ENCODE measurements around the gene ADM5.

Gene ADM5

GRCh38 chr19:49658139-49658517 lies 31.3 kb upstream of the ADM5 start:
- no peak for DNase-seq (ENCODE audit: low read depth in 2 of 2, low spot score in 1 of 2)

- no peak for DNase-seq (ENCODE audit: low read depth in 2 of 2, low spot score in 1 of 2)
These were observed 30.6 kb upstream of the ADM5 start for GRCh38 chr19:49658566-49659442.

- no peak for DNase-seq (ENCODE audit: low read depth in 2 of 2, low spot score in 1 of 2)
These were observed 28.9 kb upstream of the ADM5 start for GRCh38 chr19:49660338-49660961.

GRCh38 chr19:49662011-49662410 lies 27.4 kb upstream of the ADM5 start:
- no peak for DNase-seq (ENCODE audit: low read depth in 2 of 2, low spot score in 1 of 2)

GRCh38 chr19:49663224-49663623 lies 26.2 kb upstream of the ADM5 start:
- DNase-seq (ENCODE audit: low read depth in 2 of 2, low spot score in 1 of 2) = no peak

GRCh38 chr19:49664171-49665035 lies 25.0 kb upstream of the ADM5 start:
- DNase-seq (ENCODE audit: low read depth in 2 of 2, low spot score in 1 of 2) = peak; percentile 87 to 93

GRCh38 chr19:49665036-49665350 lies 24.4 kb upstream of the ADM5 start:
- DNase-seq (ENCODE audit: low read depth in 2 of 2, low spot score in 1 of 2) = no peak

GRCh38 chr19:49665351-49666119 lies 23.9 kb upstream of the ADM5 start, which contains the start of the genes BCL2L12 and IRF3:
Gene BCL2L12 (plus strand): TSS chr19:49665933. CDS start chr19:49666693, 760 bp downstream.
Gene IRF3 (minus strand): TSS chr19:49665857. CDS start chr19:49664838, 1,019 bp downstream.
- peak; percentile 99 to 100 for DNase-seq (ENCODE audit: low read depth in 2 of 2, low spot score in 1 of 2)

- no peak for DNase-seq (ENCODE audit: low read depth in 2 of 2, low spot score in 1 of 2)
These were observed 23.3 kb upstream of the ADM5 start for GRCh38 chr19:49666120-49666444.

GRCh38 chr19:49667473-49667872 lies 21.9 kb upstream of the ADM5 start:
- DNase-seq (ENCODE audit: low read depth in 2 of 2, low spot score in 1 of 2) = no peak

- no peak for DNase-seq (ENCODE audit: low read depth in 2 of 2, low spot score in 1 of 2)
These were observed 19.9 kb upstream of the ADM5 start for GRCh38 chr19:49669516-49669915.

- DNase-seq (ENCODE audit: low read depth in 2 of 2, low spot score in 1 of 2) = peak; percentile 50 to 59
These were observed 17.1 kb upstream of the ADM5 start for GRCh38 chr19:49672131-49672919.

- peak in 1 of 2 donors; percentile 37 for DNase-seq (ENCODE audit: low read depth in 2 of 2, low spot score in 1 of 2)
These were observed 13.1 kb upstream of the ADM5 start for GRCh38 chr19:49676136-49676783.

- DNase-seq (ENCODE audit: low read depth in 2 of 2, low spot score in 1 of 2) = peak; percentile 93 to 97
These were observed 12.6 kb upstream of the ADM5 start for GRCh38 chr19:49676784-49677230.

- DNase-seq (ENCODE audit: low read depth in 2 of 2, low spot score in 1 of 2) = no peak
These were observed 12.0 kb upstream of the ADM5 start, which contains the start of gene PRMT1 for GRCh38 chr19:49677231-49677900. Gene PRMT1 (plus strand): TSS chr19:49677271. CDS start chr19:49677281, 10 bp downstream.

- peak; percentile 62 to 69 for DNase-seq (ENCODE audit: low read depth in 2 of 2, low spot score in 1 of 2)
These were observed 11.3 kb upstream of the ADM5 start for GRCh38 chr19:49677901-49678674.

GRCh38 chr19:49678985-49679770 lies 10.2 kb upstream of the ADM5 start:
- no peak for DNase-seq (ENCODE audit: low read depth in 2 of 2, low spot score in 1 of 2)
